ENCODE measurements around the gene RIPPLY1.

Gene RIPPLY1

DNA sequence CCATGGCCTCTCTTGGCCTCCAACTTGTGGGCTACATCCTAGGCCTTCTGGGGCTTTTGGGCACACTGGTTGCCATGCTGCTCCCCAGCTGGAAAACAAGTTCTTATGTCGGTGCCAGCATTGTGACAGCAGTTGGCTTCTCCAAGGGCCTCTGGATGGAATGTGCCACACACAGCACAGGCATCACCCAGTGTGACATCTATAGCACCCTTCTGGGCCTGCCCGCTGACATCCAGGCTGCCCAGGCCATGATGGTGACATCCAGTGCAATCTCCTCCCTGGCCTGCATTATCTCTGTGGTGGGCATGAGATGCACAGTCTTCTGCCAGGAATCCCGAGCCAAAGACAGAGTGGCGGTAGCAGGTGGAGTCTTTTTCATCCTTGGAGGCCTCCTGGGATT is 25.1 kb upstream of the RIPPLY1 start:
- Mint-ChIP-seq H3K27me3 (no peaks in the 10 kb centered on the region), H3K27ac (no peak overlapping the region), H3K36me3 (ENCODE audit: low read depth) (no peaks in the 10 kb centered on the region), H3K4me1 (ENCODE audit: low read depth) (no peaks in the 10 kb centered on the region), H3K4me3 (no peak overlapping the region), H3K9me3 (no peaks in the 10 kb centered on the region)

DNA sequence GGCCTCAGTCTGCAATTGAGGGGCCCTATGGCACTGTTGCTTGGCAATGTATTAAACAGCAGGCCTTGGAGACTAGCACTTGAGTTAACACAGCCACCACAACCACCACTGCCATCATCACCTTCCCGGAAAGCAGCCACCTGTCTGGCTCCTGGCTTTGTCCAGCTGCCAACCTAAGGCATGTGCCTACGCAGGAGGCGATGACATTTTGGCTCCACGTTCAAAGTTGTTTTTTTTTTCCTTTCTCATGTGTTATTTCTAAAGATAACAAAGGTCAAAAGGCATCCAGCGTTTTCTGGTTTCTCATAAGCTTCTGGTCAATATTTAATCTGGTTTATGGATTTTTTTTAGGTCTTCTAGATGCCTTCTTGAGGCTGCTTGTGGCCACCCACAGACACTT is 24.6 kb upstream of the RIPPLY1 start:
- Mint-ChIP-seq H3K27me3 (no peaks in the 10 kb centered on the region), H3K27ac (no peak overlapping the region), H3K4me3 (no peak overlapping the region), H3K9me3 (no peaks in the 10 kb centered on the region), H3K36me3 (ENCODE audit: low read depth) (no peaks in the 10 kb centered on the region), H3K4me1 (ENCODE audit: low read depth) (no peaks in the 10 kb centered on the region)

DNA sequence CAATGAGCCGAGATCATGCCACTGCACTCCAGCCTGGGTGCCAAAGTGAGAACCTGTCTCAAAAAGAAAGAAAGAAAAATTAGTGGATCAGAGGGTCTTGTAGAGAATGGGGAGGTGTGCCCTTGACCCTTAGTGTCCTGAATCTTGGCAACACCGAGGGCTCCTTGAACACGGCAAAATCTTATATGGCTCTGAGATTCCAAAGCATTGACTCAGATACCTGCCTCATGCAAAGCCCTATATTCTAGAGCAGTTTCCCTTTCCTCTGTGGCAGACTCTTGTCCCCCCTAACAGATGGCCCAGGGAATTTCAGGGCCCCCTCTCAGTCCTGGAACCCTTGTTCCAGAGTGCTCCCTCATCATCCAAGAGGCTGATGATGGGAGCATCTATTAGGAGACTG is 23.9 kb upstream of the RIPPLY1 start:
- no peak overlapping the region for H3K27ac Mint-ChIP-seq
- H3K4me1 Mint-ChIP-seq (ENCODE audit: low read depth), result no peaks in the 10 kb centered on the region
- H3K27me3 Mint-ChIP-seq, result no peaks in the 10 kb centered on the region
- H3K4me3 Mint-ChIP-seq, result no peak overlapping the region
- H3K9me3 Mint-ChIP-seq, result no peaks in the 10 kb centered on the region
- H3K36me3 Mint-ChIP-seq (ENCODE audit: low read depth), result no peaks in the 10 kb centered on the region

DNA sequence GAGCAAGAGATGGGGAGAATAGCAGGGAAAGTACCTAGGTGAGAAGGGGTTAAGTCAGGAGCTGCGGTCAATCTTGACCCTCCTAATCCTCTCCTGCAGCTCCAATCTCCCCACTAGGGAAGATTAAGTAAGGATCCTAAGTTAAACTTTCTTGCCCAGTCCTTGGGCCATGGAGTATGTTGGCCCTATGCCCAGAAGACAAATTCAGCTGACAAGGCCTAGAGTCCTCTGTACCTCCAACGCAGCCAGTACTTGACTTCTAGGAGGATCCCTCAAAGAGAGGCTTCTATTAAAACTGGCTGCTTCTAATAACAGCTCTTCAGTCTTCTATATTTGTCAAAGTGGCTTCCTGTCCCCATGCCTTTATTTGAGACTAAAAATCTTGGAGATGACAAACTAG is 18.5 kb upstream of the RIPPLY1 start:
- no peaks in the 10 kb centered on the region for H3K9me3 Mint-ChIP-seq
- H3K27me3 Mint-ChIP-seq, result no peaks in the 10 kb centered on the region
- no peak overlapping the region for H3K27ac Mint-ChIP-seq
- peaks cover 16% of the 10 kb centered on the region for H3K4me1 Mint-ChIP-seq (ENCODE audit: low read depth)
- H3K4me3 Mint-ChIP-seq, result no peak overlapping the region
- no peaks in the 10 kb centered on the region for H3K36me3 Mint-ChIP-seq (ENCODE audit: low read depth)

DNA sequence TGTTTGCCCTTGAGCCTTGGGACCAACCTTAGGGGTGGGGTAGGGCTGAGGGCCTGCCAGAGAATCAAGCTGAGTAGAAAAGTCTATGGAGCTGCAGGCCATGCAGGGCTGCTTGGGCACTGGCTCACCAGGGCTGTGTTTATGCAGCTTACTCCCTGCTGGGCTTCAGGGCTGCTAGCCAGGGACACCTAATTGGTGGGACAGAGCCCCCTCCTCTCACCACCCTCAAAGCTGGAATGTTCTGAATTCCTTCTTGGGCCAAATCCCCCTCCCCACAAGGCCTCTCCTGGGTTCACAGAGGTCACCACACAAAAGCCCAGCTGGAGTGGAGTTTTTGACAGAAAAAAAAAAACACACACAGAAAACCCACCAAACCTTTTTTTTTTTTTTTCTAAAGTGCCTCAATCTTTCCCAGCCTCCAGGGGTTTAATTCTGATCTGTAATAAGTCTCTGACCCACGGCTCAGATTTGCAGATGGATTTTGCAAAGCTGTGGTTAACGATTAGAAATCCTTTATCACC is 16.9 kb upstream of the RIPPLY1 start, which contains the start of gene CLDN2:
TSS of gene CLDN2 (plus strand) at position 471 of the 521 bp plus-strand sequence. CDS start 7,827 bp downstream, outside the sequence.
- Mint-ChIP-seq H3K27ac (no peak within 1 kb of the TSS), H3K4me3 (no peak within 1 kb of the TSS), H3K36me3 (ENCODE audit: low read depth) (no peaks in the 10 kb centered on the region), H3K9me3 (no peaks in the 10 kb centered on the region), H3K4me1 (ENCODE audit: low read depth) (peaks cover 19% of the 10 kb centered on the region), H3K27me3 (peaks cover 9% of the 10 kb centered on the region)

DNA sequence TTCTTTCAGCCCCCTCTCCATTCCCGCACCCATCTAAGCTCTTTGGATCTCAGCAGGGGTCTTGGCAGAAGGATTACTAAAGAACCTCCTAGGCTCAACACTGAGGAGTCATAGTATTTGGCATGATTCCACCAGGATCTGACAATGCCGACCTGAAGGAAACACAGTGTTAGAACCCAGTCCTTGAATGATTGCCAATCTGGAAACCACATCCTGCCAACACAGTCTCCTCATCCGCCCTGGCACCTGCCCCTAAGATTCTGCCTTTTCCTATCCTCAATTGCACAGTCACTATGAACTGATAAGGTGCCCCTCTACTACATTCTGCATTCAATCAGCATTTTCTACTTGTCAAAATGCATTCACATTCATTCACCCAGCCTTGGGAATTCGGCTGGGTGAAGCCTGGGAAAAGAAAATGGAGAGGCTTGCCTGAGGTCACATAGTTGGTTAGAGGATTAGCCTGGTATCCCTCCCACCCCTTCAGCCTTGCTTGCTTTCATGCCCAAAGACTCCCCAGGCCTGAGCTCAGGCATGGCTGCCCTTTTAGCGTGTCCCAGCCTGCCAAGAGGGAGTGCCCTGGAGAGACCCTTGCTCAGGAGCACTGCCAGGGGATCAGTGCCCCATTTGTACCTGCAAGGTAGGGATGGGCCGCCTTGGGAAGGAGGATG is 14.8 kb upstream of the RIPPLY1 start:
- H3K4me3 Mint-ChIP-seq, result no peak overlapping the region
- H3K27me3 Mint-ChIP-seq, result peaks cover 9% of the 10 kb centered on the region
- H3K27ac Mint-ChIP-seq, result no peak overlapping the region
- H3K4me1 Mint-ChIP-seq (ENCODE audit: low read depth), result peaks cover 19% of the 10 kb centered on the region
- no peaks in the 10 kb centered on the region for H3K36me3 Mint-ChIP-seq (ENCODE audit: low read depth)
- no peaks in the 10 kb centered on the region for H3K9me3 Mint-ChIP-seq

DNA sequence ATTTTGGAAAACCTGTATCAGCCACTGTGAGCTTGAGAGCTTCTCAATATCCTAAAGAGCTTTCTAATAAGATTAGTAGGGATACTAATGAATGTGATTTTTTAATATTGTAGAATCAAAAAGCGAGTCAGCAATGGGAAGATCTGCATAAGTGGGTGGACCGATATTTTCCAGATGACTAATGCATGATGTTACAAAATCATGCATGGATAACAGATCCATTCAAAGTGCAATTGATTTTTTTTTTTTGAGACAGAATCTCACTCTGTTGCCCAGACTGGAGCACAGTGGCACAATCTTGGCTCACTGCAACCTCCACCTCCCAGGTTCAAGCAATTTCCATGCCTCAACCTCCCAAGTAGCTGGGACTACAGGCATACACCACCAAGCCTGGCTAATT is 9.7 kb upstream of the RIPPLY1 start:
- no peak overlapping the region for H3K4me3 Mint-ChIP-seq
- no peaks in the 10 kb centered on the region for H3K36me3 Mint-ChIP-seq (ENCODE audit: low read depth)
- H3K4me1 Mint-ChIP-seq (ENCODE audit: low read depth), result peaks cover 13% of the 10 kb centered on the region
- H3K27me3 Mint-ChIP-seq, result peaks cover 9% of the 10 kb centered on the region
- H3K27ac Mint-ChIP-seq, result no peak overlapping the region
- no peaks in the 10 kb centered on the region for H3K9me3 Mint-ChIP-seq

DNA sequence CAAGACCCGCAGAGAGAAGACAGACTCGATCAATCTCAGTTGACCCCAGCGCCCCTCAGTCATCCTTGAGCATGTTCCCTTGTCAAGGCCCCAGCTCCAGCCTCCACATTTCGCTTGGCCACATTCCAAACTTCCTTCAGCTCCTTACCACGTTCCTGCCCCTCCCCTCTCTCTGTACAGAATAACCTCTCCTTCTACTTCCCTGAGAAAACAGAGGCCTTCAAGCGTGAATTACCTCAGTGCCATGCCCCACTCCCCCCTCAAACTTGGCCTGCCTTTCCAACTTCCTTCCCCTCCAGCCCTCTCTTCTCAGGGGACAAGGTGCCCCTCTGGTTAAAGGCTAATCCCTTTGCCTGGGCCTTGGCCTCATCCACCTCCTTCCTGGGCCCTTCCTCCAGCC is 3.2 kb upstream of the RIPPLY1 start:
- Mint-ChIP-seq H3K27me3 (no peaks in the 10 kb centered on the region), H3K4me3 (no peak overlapping the region), H3K9me3 (no peaks in the 10 kb centered on the region), H3K36me3 (ENCODE audit: low read depth) (no peaks in the 10 kb centered on the region), H3K27ac (no peak overlapping the region), H3K4me1 (ENCODE audit: low read depth) (no peaks in the 10 kb centered on the region)

DNA sequence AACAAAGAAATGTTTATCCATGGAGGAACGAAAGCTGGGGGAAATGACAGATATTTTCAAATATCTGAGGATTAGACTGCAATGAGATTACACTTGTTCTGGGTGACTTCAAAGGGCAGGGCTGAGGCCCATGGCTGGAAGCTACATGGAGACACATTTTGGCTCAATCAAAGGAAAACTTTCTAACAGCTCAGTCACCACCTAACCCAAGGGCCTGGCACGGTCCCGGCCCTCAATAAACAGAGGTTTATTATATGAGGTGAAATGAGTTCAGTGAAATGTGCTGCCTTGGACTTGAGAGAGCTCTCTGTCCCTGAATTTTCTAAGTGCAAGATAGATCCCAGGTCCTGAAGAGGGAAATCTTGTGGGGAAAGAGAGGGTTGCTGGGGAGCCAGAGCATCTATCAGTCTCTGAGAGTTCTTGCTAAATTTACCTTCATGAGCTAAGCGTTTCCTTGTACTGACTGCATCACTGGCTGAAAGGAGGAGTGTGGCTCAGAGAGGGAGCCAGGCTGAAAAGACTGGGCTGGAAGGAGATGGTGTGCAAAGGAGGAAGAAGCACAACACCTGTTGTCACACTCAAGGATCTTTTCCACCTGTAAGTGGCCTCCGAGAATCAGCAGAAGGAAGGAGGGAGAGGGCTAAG is 2.0 kb upstream of the RIPPLY1 start:
- no peak overlapping the region for H3K4me3 Mint-ChIP-seq
- no peaks in the 10 kb centered on the region for H3K4me1 Mint-ChIP-seq (ENCODE audit: low read depth)
- no peaks in the 10 kb centered on the region for H3K36me3 Mint-ChIP-seq (ENCODE audit: low read depth)
- H3K9me3 Mint-ChIP-seq, result no peaks in the 10 kb centered on the region
- H3K27ac Mint-ChIP-seq, result no peak overlapping the region
- H3K27me3 Mint-ChIP-seq, result no peaks in the 10 kb centered on the region

DNA sequence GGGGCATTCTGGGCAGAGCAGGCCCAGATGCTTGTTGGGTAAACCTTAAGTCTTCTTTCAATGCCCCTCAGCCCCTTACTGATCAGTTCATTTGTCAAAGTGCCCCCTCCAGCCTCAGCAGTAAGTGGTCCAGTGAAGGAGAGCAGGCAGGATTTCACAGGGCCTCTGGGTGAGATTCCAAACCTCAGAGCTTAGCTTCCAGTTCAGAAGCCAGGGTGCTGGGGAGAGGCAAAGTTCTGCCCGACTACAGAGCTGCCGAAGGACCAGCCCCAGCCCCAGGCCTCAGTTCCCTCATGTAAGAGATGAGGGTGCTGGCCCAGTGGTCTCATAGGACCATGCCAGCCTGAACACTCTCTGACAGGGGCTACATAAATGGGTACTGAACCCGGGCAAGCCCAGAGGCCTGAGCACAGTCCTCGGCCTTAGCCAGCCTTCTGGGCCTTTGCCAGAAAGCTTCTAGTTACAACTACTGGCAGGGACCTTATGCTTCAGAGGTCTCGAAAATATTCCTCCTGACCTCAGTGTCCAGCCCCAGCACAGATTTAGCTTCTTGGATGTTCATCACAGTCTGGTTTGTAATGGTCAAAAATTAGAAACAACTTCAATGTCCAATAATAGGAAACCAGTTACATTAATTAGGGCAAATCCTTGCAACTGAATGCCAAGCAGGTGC is 851 bp upstream of the RIPPLY1 start:
- H3K36me3 Mint-ChIP-seq (ENCODE audit: low read depth), result no peaks in the 10 kb centered on the region
- no peak overlapping the region for H3K4me3 Mint-ChIP-seq
- no peak overlapping the region for H3K27ac Mint-ChIP-seq
- H3K9me3 Mint-ChIP-seq, result no peaks in the 10 kb centered on the region
- H3K4me1 Mint-ChIP-seq (ENCODE audit: low read depth), result no peaks in the 10 kb centered on the region
- no peaks in the 10 kb centered on the region for H3K27me3 Mint-ChIP-seq

DNA sequence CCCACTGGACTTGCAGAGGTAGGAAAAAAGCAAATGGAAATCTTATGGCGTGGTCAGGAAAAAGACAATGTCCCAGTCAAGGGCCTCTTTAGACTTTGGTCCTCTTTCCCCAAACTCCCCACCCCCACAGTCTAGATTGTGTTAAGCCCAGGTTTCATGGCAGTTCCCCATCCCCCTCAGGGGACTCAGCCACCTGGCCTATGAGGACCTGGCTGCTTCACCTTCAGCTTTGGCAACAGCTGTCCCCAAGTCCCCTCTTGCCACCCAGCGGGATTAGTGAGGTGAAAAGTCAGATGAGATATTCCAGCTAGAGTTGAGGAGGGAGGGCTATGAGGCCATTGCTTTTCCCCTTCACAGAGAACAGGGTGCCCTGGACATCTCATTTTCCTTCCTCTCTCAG is 457 bp downstream of the RIPPLY1 start:
- H3K4me3 Mint-ChIP-seq, result no peak overlapping the region
- H3K4me1 Mint-ChIP-seq (ENCODE audit: low read depth), result no peaks in the 10 kb centered on the region
- no peaks in the 10 kb centered on the region for H3K9me3 Mint-ChIP-seq
- H3K27me3 Mint-ChIP-seq, result no peaks in the 10 kb centered on the region
- H3K27ac Mint-ChIP-seq, result no peak overlapping the region
- H3K36me3 Mint-ChIP-seq (ENCODE audit: low read depth), result no peaks in the 10 kb centered on the region

DNA sequence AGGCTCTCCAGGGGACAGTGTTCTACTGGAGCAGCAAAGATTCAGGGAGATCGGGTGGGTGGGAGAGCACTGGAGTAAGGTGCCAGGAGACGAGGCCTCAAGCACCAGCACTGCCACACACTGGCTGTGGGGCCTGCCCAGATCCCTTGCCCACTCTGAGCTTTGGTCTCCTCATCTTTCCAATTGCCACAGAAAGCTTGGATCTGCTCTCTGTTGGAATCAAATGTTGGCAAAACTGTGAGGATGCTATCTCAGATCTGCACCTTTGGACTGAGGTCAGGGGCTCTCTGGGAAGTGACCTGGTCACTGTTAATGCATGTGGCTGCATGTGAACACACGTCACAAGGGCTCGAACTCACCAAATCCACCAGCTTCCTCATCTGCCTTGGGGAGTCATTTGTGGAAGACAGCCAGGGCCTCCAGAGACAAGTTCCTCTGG is 1.3 kb downstream of the RIPPLY1 start:
- Mint-ChIP-seq H3K9me3 (no peaks in the 10 kb centered on the region), H3K27ac (no peak overlapping the region), H3K4me3 (no peak overlapping the region), H3K36me3 (ENCODE audit: low read depth) (no peaks in the 10 kb centered on the region), H3K27me3 (no peaks in the 10 kb centered on the region), H3K4me1 (ENCODE audit: low read depth) (no peaks in the 10 kb centered on the region)

DNA sequence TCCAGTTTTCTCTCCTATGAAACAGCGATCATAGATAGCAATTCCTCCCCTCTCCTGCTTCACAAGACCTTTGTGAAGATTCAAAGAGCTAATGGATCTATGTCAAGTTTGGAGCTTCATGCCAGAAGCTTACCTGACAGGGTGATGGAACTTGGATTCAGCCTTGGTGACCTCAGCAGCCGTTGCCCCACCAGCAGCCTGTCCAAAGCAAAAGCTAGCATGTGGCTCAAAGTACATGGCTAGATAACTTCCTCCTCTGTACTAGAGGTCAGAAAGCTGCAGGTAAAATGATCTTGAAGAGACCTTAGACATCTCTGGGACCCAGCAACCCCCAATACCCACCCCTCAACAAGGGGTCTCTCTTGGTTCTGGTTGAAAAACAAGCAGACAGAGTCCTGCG is 1.8 kb downstream of the RIPPLY1 start:
- no peak overlapping the region for H3K4me3 Mint-ChIP-seq
- H3K4me1 Mint-ChIP-seq (ENCODE audit: low read depth), result no peaks in the 10 kb centered on the region
- no peaks in the 10 kb centered on the region for H3K36me3 Mint-ChIP-seq (ENCODE audit: low read depth)
- H3K27ac Mint-ChIP-seq, result no peak overlapping the region
- H3K27me3 Mint-ChIP-seq, result no peaks in the 10 kb centered on the region
- no peaks in the 10 kb centered on the region for H3K9me3 Mint-ChIP-seq

DNA sequence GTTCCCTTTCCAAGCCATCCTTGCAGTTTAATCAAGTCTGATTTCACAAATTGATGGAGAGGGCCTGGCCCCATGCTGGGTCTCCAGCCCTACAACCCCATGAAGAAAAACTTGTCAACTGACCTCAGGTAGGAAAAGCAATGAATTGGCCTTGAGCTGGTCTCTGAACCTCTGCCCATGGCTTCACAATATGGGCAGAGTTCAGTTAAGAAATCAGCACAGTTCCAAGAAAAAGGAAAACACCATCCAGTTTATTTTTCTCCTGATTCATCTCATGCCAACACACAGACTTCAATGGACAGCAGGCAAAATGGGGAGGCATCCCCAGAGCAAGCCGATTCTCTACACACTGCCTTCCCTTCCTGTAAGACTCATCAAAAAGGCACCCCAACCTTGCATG is 3.3 kb downstream of the RIPPLY1 start:
- no peak overlapping the region for H3K27ac Mint-ChIP-seq
- H3K36me3 Mint-ChIP-seq (ENCODE audit: low read depth), result no peaks in the 10 kb centered on the region
- no peaks in the 10 kb centered on the region for H3K27me3 Mint-ChIP-seq
- H3K9me3 Mint-ChIP-seq, result no peaks in the 10 kb centered on the region
- no peak overlapping the region for H3K4me3 Mint-ChIP-seq
- no peaks in the 10 kb centered on the region for H3K4me1 Mint-ChIP-seq (ENCODE audit: low read depth)

DNA sequence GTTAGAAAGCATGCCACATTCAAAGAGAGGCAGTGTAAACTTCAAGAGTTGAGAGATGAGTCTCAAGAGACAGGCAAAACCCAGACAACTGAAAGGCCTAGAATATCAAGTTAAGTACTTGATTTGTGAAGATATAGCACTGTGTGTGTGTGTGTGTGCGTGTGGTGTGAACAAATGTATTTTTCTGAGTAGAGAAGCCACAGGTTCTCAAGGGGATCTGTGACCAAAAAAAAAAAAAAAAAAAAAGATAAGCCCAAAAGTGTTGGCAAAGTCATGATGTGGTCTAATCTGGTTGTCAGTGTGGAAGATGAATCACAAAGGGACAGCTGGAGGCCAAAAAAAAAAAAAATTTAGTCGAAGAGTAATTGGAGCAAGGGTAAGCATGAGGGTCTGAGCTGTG is 3.9 kb downstream of the RIPPLY1 start:
- Mint-ChIP-seq H3K27me3 (no peaks in the 10 kb centered on the region), H3K4me1 (ENCODE audit: low read depth) (no peaks in the 10 kb centered on the region), H3K9me3 (no peaks in the 10 kb centered on the region), H3K27ac (no peak overlapping the region), H3K4me3 (no peak overlapping the region), H3K36me3 (ENCODE audit: low read depth) (no peaks in the 10 kb centered on the region)

Data from stimulated activated naive CD8-positive, alpha-beta T cell treated with anti-CD3 and anti-CD28 coated beads, Interleukin-15, Interleukin-2, amounts not matched to agents 100 ng/mL and 50 ng/mL, for 24 hours (primary cell).